Stimulated activated memory B cell treated with anti-CD40 and anti-IgM and Interleukin-4, amounts not matched to agents 10 μg/mL and 1 μg/mL and 100 μg/mL, for 72 hours (primary cell): ENCODE results near the gene TMEM213.
A peak's percentile ranks its signal among the peaks of the same experiment; 100 is the strongest.

Experiments
- ATAC-seq: fragments of 150-1000 bp; cut with Tn5 transposase; 2 replicates; pipeline ENCODE4 v1.10.0; 2021
- H3K27ac Mint-ChIP-seq: one replicate; pipeline ENCODE4 v1.8.0; 2022; ENCODE audit warnings: mild to moderate bottlenecking, mixed read lengths
- H3K27me3 Mint-ChIP-seq: one replicate; pipeline ENCODE4 v1.8.0; 2022; ENCODE audit warnings: mixed read lengths
- H3K36me3 Mint-ChIP-seq: one replicate; pipeline ENCODE4 v1.8.0; 2022; ENCODE audit warnings: mixed read lengths
- H3K4me1 Mint-ChIP-seq: one replicate; pipeline ENCODE4 v1.8.0; 2022; ENCODE audit warnings: mixed read lengths
- H3K4me3 Mint-ChIP-seq: one replicate; pipeline ENCODE4 v1.8.0; 2022; ENCODE audit warnings: mild to moderate bottlenecking, moderate library complexity, mixed read lengths
- H3K9me3 Mint-ChIP-seq: one replicate; pipeline ENCODE4 v1.8.0; 2022; ENCODE audit warnings: mixed read lengths

TMEM213 gene

DNA sequence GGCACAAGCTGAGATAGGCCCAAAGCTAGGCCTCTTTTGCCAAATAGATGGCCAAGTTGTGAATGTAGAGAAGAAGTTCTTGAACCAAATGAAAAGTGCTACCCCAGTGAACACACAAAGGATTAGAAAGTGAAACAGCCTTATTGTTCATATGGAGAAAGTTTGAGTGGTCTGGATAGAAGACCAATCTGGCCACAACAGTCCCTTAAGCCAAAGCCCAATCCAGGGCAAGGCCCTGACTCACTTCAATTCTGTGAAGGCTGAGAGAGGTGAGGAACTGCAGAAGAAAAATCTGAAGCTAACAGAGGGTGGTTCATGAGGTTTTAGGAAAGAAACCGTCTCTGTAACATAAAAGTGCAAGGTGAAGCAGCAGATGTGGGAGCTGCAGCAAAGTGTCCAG is 18.9 kb downstream of the TMEM213 start:
- H3K9me3 Mint-ChIP-seq, result peaks cover 3% of the 10 kb centered on the region
- H3K27ac Mint-ChIP-seq, result no peak overlapping the region
- H3K4me3 Mint-ChIP-seq, result no peak overlapping the region
- no peaks in the 10 kb centered on the region for H3K27me3 Mint-ChIP-seq
- no peaks in the 10 kb centered on the region for H3K36me3 Mint-ChIP-seq
- no peak for ATAC-seq
- H3K4me1 Mint-ChIP-seq, result no peaks in the 10 kb centered on the region

DNA sequence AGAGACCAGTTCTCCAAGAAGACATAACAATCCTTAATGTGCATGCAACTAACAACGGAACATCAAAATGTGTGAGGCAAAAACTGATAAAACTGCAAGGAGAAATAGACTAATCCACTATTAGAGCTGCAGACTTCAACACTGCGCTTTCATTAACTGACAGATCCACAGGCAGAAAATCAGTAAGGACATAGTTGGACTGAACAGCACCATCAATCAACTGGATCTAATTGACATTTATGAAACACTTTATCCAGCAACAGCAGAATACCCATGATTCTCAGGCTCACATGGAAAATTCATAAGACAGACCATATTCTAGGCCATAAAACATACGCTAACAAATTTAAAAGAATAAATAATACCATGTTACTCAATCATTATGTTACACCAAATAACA is 21.8 kb downstream of the TMEM213 start:
- H3K4me1 Mint-ChIP-seq, result no peaks in the 10 kb centered on the region
- H3K36me3 Mint-ChIP-seq, result no peaks in the 10 kb centered on the region
- no peak overlapping the region for H3K4me3 Mint-ChIP-seq
- no peak for ATAC-seq
- H3K27ac Mint-ChIP-seq, result no peak overlapping the region
- H3K9me3 Mint-ChIP-seq, result peaks cover 3% of the 10 kb centered on the region
- no peaks in the 10 kb centered on the region for H3K27me3 Mint-ChIP-seq

DNA sequence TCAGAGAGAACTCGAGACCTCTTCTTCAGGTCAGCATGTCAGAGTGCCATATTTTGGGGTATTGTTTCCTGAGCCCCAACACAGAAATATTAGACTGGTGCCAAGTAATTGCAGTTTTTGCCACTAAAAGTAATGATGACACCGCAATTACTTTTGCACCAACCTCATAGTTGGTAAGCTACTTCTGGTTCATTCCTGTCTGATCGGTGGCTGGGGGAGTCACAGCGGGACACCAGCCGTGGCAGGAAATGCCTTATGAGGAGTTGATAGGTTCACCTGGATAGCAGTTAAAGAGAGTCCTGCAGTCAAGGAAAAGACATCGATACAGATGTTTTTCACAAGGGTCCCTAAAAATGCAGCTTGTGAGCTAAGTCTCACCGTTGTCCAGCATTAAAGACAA is 24.1 kb downstream of the TMEM213 start:
- no peak overlapping the region for H3K27ac Mint-ChIP-seq
- no peak overlapping the region for H3K4me3 Mint-ChIP-seq
- H3K9me3 Mint-ChIP-seq, result peaks cover 3% of the 10 kb centered on the region
- H3K4me1 Mint-ChIP-seq, result no peaks in the 10 kb centered on the region
- ATAC-seq, result no peak
- H3K36me3 Mint-ChIP-seq, result no peaks in the 10 kb centered on the region
- H3K27me3 Mint-ChIP-seq, result no peaks in the 10 kb centered on the region

DNA sequence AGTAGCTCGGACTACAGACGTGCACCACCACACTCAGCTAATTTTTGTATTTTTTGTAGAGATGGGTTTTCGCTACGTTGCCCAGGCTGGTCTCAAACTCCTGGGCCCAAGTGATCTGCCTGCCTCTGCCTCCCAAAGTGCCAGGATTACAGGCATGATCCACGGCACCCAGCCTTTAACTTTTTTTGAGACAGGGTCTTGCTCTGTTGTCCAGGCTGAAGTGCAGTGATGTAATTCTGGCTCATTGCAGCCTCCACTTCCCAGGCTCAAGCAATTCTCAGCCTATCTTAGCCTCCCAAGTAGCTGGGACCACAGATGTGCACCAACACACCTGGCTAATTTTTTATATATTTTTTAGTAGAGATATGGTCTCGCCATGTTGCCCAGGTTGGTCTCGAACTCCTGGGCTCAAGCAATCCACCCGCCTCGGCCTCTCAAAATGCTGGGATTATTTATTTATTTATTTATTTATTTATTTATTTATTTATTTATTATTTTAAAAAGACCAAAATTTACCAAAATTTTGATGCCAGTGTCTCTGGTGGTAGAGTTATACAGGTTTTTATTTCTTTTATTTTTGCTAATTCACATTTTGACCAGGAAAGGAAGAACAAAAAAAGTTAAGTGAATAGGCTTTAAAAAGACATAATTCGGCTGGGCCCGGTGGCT is 25.2 kb downstream of the TMEM213 start:
- Mint-ChIP-seq H3K4me1 (no peaks in the 10 kb centered on the region), H3K4me3 (no peak overlapping the region), H3K27ac (no peak overlapping the region), H3K36me3 (no peaks in the 10 kb centered on the region), H3K9me3 (peaks cover 3% of the 10 kb centered on the region), H3K27me3 (no peaks in the 10 kb centered on the region)
- ATAC-seq, result no peak

DNA sequence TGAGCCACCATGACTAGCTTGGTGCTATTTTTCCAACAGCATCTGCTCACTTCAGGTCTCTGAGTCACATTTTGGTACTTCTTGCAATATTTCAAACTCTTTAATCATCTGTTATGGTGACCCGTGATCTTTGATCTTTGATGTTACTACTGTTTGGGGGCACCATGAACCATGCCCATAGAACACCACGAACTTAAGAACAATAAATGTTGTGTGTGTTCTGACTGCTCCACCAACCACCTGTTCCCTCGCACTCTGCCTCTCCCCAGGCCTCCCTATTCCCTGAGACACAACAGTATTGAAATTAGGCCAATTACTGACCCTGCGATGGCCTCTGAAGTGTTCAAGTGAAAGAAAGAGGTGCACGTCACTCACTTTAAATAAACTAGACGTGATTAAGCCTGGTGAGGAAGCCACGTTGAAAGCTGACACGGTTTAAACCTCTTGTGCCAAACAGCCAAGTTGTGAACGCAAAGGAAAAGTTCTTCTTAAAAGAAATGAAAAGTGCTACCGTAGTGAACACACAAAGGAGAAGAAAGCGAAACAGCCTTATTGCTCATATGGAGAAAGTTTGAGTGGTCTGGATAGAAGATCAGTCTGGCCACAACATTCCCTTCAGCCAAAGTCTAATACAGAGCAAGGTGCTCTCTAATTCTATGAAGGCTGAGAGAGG is 27.4 kb downstream of the TMEM213 start:
- H3K27ac Mint-ChIP-seq, result no peak overlapping the region
- no peaks in the 10 kb centered on the region for H3K9me3 Mint-ChIP-seq

DNA sequence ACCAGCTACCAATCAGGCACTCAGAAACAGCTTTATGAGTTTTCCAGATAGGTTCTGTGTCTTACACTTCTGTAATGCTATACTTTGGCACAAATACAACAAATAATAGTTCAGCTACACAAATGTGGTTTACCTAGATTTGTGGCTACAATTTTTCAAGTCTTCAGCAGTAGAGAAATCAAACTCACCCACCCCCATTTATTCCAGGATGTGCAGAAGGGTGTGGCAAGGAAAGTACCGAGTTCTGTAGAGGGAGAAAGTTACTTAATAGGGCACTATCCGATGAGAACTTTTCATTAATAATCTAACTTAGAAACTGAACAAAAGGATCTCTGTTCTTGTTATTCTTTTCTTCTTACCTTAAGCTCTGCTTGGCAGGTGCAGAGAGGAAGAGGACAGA is 30.5 kb downstream of the TMEM213 start:
- Mint-ChIP-seq H3K4me3 (no peak overlapping the region), H3K36me3 (no peaks in the 10 kb centered on the region), H3K27ac (no peak overlapping the region), H3K4me1 (no peaks in the 10 kb centered on the region), H3K9me3 (no peaks in the 10 kb centered on the region), H3K27me3 (peaks cover under 1% of the 10 kb centered on the region)
- no peak for ATAC-seq

More for the DNA sequence above, 27.4 kb downstream of the TMEM213 start:
- ATAC-seq, result no peak
- Mint-ChIP-seq H3K36me3 (no peaks in the 10 kb centered on the region), H3K27me3 (no peaks in the 10 kb centered on the region), H3K4me3 (no peak overlapping the region), H3K4me1 (no peaks in the 10 kb centered on the region)

DNA sequence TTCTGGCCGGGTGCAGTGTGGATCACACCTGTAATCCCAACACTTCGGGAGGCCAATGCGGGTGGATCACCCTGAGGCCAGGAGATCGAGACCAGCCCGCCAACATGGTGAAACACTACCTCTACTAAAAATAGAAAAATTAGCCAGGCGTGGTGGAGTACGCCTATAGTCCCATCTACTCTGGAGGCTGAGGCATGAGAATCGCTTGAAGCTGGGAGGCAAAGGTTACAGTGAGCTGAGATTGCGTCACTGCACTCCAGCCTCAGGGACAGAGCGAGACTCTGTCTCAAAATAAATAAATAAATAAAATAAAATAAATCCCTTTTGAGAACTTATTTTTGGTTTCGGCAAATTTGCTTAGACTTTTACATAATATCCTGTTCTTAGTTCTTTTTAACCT is 31.5 kb downstream of the TMEM213 start:
- no peaks in the 10 kb centered on the region for H3K36me3 Mint-ChIP-seq
- no peaks in the 10 kb centered on the region for H3K9me3 Mint-ChIP-seq
- no peaks in the 10 kb centered on the region for H3K4me1 Mint-ChIP-seq
- H3K4me3 Mint-ChIP-seq, result no peak overlapping the region
- peaks cover 11% of the 10 kb centered on the region for H3K27me3 Mint-ChIP-seq
- no peak overlapping the region for H3K27ac Mint-ChIP-seq
- ATAC-seq, result no peak

DNA sequence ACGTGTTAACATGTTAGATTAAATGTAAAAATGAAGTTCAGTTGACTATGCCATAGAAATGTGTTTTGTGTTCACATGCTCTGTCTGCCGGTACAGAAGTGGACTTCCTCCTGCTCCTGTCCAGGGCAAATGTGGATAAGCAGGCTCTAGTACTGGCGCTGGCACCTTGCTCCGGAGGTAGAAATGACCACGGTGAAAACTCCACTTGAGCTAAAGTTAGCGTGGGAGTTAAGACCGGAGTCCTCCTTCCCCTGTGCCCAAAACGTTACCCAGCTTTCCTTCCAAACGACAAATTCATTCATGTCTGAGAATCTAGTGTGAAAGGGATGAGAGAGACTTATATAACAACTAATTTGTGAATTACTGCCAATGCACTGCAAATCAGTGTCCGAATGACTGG is 35.2 kb downstream of the TMEM213 start:
- H3K4me3 Mint-ChIP-seq, result no peak overlapping the region
- peaks cover 18% of the 10 kb centered on the region for H3K27me3 Mint-ChIP-seq
- no peaks in the 10 kb centered on the region for H3K9me3 Mint-ChIP-seq
- H3K4me1 Mint-ChIP-seq, result no peaks in the 10 kb centered on the region
- no peaks in the 10 kb centered on the region for H3K36me3 Mint-ChIP-seq
- ATAC-seq, result no peak
- no peak overlapping the region for H3K27ac Mint-ChIP-seq

DNA sequence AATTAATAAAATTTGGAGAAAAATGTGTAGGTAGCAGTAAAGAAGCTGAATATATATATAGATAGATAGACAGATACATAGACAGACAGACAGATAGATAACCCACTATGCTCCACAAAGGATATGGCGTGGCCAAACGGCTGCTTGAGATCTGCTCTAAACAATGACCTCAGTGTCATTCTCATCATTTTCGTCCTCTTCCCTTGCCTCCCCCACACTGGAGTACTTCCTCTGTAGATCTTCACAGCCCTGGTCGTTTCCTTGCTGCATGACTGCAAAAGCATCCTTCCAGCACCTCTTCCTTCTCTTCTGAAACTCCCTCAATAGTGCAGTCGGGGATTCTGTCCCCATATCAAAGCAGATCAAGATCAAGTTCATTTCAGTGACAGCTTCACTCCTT is 35.8 kb downstream of the TMEM213 start:
- Mint-ChIP-seq H3K27me3 (peaks cover 18% of the 10 kb centered on the region), H3K36me3 (no peaks in the 10 kb centered on the region), H3K9me3 (no peaks in the 10 kb centered on the region), H3K4me1 (no peaks in the 10 kb centered on the region), H3K27ac (no peak overlapping the region), H3K4me3 (no peak overlapping the region)
- no peak for ATAC-seq

DNA sequence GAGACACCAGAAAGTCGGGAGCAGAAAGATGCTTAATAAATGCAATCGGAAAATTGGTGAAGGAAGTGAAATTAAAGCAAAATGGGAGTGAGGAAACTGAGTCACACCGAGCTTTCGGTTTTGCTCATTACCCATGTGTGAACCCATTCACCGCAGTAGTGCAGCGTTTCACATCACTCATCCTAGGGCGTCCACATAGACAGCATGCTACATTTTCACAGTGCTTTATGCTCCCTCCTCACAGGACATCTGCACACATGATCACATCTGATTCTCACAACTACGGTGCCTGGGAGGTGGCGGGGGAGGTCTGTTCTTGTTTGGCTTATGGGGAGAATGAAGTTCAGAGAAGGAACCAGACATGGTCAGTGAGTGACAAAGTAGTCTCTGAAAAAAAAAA is 36.8 kb downstream of the TMEM213 start:
- ATAC-seq, result peak; percentile 43

DNA sequence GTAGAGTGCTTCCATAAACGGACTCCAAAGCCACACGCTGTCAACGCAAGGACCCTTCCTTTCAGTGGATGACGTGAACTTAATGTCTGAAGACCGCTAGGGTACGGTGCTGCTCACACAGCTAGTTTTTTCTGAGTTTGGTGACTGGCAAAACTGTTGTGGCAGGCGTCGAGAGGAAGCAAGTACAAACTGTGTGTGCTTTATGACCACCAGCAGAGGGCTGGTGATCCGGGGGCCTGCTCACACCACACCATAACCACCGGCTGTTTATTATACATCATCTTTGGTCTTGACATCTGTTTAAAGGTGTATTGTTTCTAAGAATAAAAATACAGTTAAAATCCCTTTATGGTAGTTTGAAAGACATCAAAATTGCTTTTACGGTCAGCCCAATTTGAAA is 37.3 kb downstream of the TMEM213 start:
- Mint-ChIP-seq H3K4me3 (no peak overlapping the region), H3K4me1 (no peaks in the 10 kb centered on the region), H3K9me3 (no peaks in the 10 kb centered on the region), H3K27ac (no peak overlapping the region), H3K36me3 (no peaks in the 10 kb centered on the region), H3K27me3 (peaks cover 23% of the 10 kb centered on the region)
- ATAC-seq, result no peak

More for the DNA sequence above, 36.8 kb downstream of the TMEM213 start:
- Mint-ChIP-seq H3K4me3 (no peak overlapping the region), H3K27ac (no peak overlapping the region), H3K4me1 (no peaks in the 10 kb centered on the region), H3K9me3 (no peaks in the 10 kb centered on the region), H3K36me3 (no peaks in the 10 kb centered on the region), H3K27me3 (peaks cover 18% of the 10 kb centered on the region)

DNA sequence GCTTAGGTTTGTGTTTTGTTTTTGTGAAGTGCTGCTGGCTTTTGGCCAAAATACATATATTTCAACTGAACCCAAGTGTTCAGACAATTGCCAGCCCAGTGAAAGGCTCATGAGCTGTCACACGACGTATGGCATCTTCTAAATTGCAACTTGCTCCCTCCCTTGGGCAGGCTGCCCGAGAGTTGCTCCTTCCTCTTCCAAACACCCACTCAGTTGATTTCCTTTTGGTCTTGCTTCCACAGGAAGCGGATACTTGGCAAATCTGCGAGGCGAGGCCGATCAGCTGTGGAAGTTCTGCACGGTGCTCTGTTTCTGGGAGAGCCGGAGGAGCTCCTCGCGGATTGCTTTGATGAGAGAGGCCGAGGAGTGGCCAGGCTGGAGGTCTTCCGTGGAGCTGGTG is 39.8 kb downstream of the TMEM213 start:
- no peaks in the 10 kb centered on the region for H3K36me3 Mint-ChIP-seq
- H3K9me3 Mint-ChIP-seq, result no peaks in the 10 kb centered on the region
- H3K4me3 Mint-ChIP-seq, result no peak overlapping the region
- no peaks in the 10 kb centered on the region for H3K4me1 Mint-ChIP-seq
- no peak overlapping the region for H3K27ac Mint-ChIP-seq
- ATAC-seq, result no peak
- peaks cover 32% of the 10 kb centered on the region for H3K27me3 Mint-ChIP-seq

DNA sequence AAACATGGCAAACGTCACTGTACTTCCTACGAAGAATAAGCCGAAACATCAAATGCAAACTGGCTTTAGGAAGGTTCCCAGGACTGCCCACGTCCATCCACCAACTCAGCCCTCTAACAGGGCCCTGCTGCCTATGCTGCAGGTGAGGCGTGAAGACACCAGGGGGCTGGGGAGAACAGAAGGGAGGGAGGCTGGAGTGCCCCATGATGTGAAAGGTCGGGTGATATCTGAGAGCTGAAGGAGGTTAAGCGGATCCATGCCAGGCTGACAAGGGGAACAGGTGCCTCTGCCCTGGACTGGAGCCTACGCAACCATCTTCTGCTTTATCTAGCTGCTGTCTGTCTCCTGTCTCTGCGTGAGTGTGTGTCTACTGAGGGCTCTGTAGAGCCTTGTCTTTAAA is 40.4 kb downstream of the TMEM213 start:
- H3K4me3 Mint-ChIP-seq, result no peak overlapping the region
- H3K27ac Mint-ChIP-seq, result no peak overlapping the region
- H3K9me3 Mint-ChIP-seq, result no peaks in the 10 kb centered on the region
- no peaks in the 10 kb centered on the region for H3K4me1 Mint-ChIP-seq
- H3K27me3 Mint-ChIP-seq, result peaks cover 32% of the 10 kb centered on the region
- no peaks in the 10 kb centered on the region for H3K36me3 Mint-ChIP-seq
- no peak for ATAC-seq

DNA sequence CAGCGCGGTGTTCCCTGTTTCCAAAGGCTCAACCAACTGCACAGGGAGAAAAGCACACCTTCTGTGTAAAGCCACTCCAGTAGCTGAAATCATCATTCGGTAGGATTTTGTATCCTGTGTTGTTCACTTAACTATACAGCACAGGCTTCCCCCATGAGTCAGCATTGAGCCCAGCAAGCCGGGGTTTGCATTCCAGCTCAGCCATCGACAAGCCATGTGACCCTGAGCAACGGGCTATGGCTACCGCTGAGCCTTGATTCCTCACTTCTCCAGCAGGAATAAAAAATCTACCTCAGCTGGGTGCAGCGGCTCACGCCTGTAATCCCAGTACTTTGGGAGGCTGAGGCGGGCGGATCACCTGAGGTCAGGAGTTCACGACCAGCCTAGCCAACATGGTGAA is 44.3 kb downstream of the TMEM213 start:
- H3K27ac Mint-ChIP-seq, result no peak overlapping the region
- no peak overlapping the region for H3K4me3 Mint-ChIP-seq
- ATAC-seq, result no peak
- no peaks in the 10 kb centered on the region for H3K9me3 Mint-ChIP-seq
- H3K4me1 Mint-ChIP-seq, result no peaks in the 10 kb centered on the region
- peaks cover 14% of the 10 kb centered on the region for H3K27me3 Mint-ChIP-seq
- no peaks in the 10 kb centered on the region for H3K36me3 Mint-ChIP-seq

DNA sequence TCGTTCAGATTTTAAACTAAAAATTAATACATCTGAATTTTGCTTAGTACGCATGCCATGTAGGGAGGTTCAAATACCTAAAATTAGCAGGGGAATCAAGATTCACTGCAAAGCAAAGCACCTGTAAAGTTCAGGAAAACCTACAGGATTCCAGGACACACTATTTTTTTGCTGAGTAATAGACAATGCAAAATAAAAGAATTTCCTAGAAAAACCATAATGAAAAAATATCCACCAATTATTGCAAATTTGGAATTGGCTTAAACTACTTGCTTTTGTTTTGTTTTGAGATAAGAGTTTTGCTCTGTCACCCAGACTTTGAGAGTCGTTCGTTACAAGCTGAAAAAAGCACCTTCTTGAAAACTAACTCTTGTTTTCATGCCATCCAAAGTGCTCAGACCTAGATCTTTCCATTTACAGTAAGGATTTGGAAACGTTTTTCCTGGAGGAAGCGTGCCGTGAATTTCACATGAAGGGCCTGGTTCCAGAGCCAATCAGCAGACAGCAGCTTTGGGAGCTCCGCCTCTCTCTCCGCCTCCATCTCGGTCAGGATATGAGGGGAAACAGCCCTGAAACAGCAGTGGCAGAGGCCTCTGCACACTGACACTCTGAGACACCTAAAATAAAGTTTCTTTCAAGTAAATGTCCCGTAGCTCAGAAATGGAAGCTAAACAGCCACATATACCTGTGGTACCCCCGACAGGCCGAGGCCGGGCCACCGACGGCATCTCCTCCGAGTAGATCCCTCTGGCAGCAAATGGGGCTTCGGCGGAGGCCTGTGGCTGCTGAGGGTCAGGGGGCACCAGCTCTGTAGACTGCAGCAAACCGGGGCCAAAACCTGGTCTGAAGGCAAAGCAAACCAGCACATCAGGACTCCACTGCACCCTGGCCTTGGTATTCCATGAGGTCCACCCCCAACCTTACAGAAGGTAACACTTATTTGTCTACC is 46.1 kb downstream of the TMEM213 start:
- H3K27ac Mint-ChIP-seq, result no peak overlapping the region

More for the DNA sequence above, 46.1 kb downstream of the TMEM213 start:
- no peaks in the 10 kb centered on the region for H3K9me3 Mint-ChIP-seq
- H3K4me3 Mint-ChIP-seq, result no peak overlapping the region
- no peaks in the 10 kb centered on the region for H3K36me3 Mint-ChIP-seq
- no peaks in the 10 kb centered on the region for H3K4me1 Mint-ChIP-seq
- ATAC-seq, result no peak
- peaks cover 14% of the 10 kb centered on the region for H3K27me3 Mint-ChIP-seq
